GM13977 (cell line): ENCODE results near the gene FSTL4.

ENCODE experiments used
- DNase-seq: peaks from one replicate; pipeline ENCODE4 v3.0.0; 2012; ENCODE audit warnings: low spot score
- in situ Hi-C: fragments of 300-500 bp; cut with MboI; formaldehyde crosslinking; loops from one replicate; pipeline ENCODE4 v1.12.0; 2022; ENCODE audit warnings: low sequenced_read_pairs, low pct_unique_long_range_greater_than_20kb, mixed read lengths, inconsistent platforms; ENCODE audit not compliant: unreplicated experiment
- TF ChIP-seq, protein P1 (sequence below): IDR thresholded peaks from 2 replicates; pipeline ENCODE4 v1.5.1; 2012; ENCODE audit warnings: mild to moderate bottlenecking, control low read depth; ENCODE audit not compliant: insufficient read depth; ENCODE audit errors: extremely low read depth, missing control alignments

FSTL4 gene

DNA sequence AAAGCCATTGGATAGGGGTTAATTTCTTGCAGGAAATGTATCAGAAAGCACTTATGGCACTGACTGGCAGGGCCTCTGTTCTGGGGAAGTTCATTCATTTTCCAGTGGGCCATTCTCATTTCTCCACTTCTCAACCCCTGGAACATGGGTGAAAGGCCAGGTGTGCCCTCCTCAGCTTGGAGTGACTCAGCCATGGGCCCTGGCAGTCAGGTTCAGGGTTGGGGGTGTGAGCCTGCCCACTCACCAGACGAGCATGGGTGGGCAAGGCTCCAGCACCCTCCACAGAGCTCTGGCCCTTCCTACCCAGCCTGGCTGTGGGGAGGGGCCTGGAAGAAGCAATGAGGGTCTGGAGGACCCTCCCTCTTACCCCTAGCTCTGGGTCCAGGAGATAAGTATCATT lies 386.2 kb downstream of the FSTL4 start:
- in situ Hi-C loops: no loop called here
- no peak for DNase-seq
- TF ChIP-seq, protein P1, sequence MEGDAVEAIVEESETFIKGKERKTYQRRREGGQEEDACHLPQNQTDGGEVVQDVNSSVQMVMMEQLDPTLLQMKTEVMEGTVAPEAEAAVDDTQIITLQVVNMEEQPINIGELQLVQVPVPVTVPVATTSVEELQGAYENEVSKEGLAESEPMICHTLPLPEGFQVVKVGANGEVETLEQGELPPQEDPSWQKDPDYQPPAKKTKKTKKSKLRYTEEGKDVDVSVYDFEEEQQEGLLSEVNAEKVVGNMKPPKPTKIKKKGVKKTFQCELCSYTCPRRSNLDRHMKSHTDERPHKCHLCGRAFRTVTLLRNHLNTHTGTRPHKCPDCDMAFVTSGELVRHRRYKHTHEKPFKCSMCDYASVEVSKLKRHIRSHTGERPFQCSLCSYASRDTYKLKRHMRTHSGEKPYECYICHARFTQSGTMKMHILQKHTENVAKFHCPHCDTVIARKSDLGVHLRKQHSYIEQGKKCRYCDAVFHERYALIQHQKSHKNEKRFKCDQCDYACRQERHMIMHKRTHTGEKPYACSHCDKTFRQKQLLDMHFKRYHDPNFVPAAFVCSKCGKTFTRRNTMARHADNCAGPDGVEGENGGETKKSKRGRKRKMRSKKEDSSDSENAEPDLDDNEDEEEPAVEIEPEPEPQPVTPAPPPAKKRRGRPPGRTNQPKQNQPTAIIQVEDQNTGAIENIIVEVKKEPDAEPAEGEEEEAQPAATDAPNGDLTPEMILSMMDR: no peak

DNA sequence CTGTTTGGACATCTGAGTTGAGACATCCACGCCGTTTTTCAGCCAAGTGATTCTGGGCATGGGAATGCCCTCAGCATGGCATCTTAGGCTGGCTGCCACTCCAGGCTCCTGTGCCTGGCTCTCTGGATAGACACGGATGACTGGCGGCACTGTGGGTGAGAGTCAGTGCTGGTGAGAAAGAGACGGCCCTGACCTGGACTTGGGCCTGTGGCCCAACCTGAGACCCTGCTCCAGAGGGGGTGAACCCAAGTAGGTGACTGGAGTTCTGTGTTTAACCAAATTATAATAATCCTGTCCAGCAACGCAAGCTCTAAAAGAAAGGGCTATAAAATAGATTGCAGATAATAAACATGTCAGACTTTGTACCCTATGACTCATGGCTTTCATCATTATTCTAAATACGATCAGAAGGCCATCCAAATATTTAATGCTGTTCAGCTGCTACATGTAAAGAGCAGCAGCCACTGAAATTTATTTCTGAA lies 386.6 kb downstream of the FSTL4 start:
- no peak for DNase-seq
- in situ Hi-C loops: no loop called here
- TF ChIP-seq, protein P1: no peak

DNA sequence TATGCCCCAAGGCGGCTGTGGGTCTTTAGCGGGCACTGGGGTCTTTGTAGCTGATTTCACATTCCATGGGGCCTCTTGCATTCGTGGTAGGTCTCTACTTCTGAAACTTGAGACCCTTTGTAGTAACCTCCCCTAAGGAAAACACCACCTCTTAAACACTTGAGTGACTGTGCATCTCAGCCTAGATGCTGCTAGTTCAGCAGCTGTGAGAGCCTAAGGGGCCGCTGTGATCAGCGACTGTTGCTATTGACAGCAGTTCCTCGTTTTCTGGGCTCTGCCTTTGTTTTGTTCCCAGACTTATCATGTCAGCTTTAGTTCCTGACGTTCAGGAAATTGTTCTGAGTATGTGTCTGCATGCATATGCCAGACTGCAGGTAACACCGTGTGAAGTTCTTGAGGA lies 389.4 kb downstream of the FSTL4 start:
- TF ChIP-seq, protein P1: no peak
- no peak for DNase-seq
- in situ Hi-C loops: no loop called here

DNA sequence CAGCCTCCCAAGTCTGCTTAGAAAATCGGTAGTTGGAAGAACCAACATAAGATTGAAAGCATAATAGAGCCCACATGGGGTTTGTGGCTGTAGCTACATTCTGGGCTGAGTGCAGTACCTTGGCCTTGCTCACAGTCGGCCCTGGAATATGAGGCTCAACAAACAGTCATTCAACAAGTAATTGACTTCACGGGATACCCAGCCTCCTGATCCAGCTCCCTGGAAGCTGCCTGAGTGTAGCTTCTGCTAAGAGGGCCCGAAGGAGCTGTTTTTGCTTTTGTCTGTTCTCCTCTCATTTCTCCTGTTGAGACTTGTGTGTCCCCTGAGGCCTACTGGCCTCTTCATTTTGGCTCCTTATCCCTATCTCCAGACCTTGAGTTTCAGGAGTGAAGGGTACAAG lies 389.8 kb downstream of the FSTL4 start:
- in situ Hi-C loops: no loop called here
- DNase-seq: no peak
- TF ChIP-seq, protein P1: no peak

DNA sequence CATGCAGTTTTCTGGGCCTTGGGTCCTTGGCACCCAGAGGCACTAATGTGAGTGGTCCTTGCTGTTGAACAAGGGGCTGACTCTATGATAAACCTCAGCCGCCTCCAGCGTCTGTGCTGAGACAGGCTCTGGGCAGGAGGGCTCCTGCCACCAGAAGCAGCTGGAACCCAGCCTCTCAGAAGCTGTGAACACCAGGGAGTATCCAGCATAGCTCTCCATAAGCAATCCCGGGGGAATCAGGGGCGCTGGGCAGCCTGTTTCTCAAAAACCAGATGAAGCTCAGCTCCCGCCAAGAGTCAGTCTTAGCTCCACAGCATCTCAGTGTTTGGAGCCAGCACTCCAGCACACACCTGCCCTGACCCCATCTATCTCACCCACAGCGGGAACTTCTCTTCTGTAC lies 390.3 kb downstream of the FSTL4 start:
- in situ Hi-C loops: no loop called here
- no peak for DNase-seq
- TF ChIP-seq, protein P1: no peak

DNA sequence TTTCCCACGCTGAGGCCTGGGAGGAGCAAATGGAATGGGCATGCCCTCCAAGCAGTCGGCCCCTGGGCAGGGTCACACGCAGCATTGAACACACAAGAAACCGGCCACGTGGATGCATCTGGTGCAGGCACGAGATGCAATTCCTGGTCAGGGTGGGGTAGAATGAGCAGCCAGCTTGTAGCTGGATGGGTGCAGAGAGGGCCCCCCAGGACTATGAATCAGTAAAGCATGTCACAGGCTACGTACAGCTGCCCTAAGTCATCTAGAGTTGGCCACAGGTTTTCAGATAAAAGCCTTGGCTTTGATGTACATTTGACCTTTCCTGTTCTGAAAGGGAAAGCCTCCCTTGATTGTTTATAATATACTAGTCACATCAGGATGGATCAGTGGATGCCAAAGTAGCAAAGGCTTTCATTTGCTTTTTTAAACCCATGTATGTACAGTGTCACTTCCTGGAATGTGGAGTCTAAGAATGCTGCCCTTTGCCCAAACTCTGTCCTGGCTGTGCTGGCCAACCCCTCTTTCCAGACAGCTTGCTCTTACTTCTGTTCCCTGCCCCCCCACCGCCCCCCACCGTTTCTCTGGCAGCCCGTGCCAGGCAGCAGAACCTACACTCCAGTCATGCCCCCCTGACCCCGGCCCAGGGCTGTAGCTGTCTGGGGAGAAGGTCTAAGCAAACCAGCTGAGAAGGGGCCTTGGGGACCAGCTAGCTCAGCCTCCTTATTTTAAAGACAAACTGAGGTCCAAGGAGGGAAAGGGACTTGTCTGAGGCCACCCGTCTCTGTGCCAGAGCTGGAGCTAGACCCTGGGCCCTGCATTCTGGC lies 391.3 kb downstream of the FSTL4 start:
- TF ChIP-seq, protein P1: no peak
- in situ Hi-C loops: no loop called here

More for the DNA sequence above, 391.3 kb downstream of the FSTL4 start:
- no peak for DNase-seq
